HEK293 (cell line): Measurements from ENCODE around the gene FNDC10.
A peak's percentile ranks its signal among the peaks of the same experiment; 100 is the strongest.

ENCODE experiments used
- KLF1 ChIP-seq: fragments of 450-650 bp; formaldehyde crosslinking; IDR thresholded peaks from 2 replicates; pipeline ENCODE4 v1.5.1; 2016; ENCODE audit warnings: missing biosample characterization, missing genetic modification characterization
- KLF16 ChIP-seq: fragments of 450-650 bp; formaldehyde crosslinking; IDR thresholded peaks from 2 replicates; pipeline ENCODE4 v1.5.1; 2017; ENCODE audit warnings: missing biosample characterization, missing genetic modification characterization
- KLF9 ChIP-seq: fragments of 450-650 bp; formaldehyde crosslinking; IDR thresholded peaks from 2 replicates; pipeline ENCODE4 v1.5.1; 2016; ENCODE audit warnings: missing biosample characterization, missing genetic modification characterization, low read depth
- SETDB1 ChIP-seq: IDR thresholded peaks from one replicate; pipeline ENCODE4 v1.6.1; 2017; ENCODE audit warnings: mild to moderate bottlenecking, low read length, moderate library complexity, mixed read lengths; ENCODE audit not compliant: insufficient read length
- SP2 ChIP-seq: fragments of 450-650 bp; formaldehyde crosslinking; IDR thresholded peaks from 2 replicates; pipeline ENCODE4 v1.5.1; 2016; ENCODE audit warnings: missing biosample characterization, missing genetic modification characterization
- WT1 ChIP-seq: fragments of 450-650 bp; formaldehyde crosslinking; IDR thresholded peaks from 2 replicates; pipeline ENCODE4 v1.5.1; 2016; ENCODE audit warnings: missing biosample characterization, missing genetic modification characterization
- ZBTB11 ChIP-seq: fragments of 450-650 bp; formaldehyde crosslinking; conservative IDR thresholded peaks from 2 replicates; pipeline ENCODE4 v1.5.1; 2016; ENCODE audit warnings: low read depth, missing biosample characterization, missing genetic modification characterization
- ZBTB26 ChIP-seq: fragments of 450-650 bp; formaldehyde crosslinking; optimal IDR thresholded peaks from 2 replicates; pipeline ENCODE3; 2016; ENCODE audit warnings: missing biosample characterization, mild to moderate bottlenecking, missing genetic modification characterization
- ZBTB8A ChIP-seq: fragments of 450-650 bp; formaldehyde crosslinking; IDR thresholded peaks from 2 replicates; pipeline ENCODE4 v1.5.1; 2016; ENCODE audit warnings: missing biosample characterization, missing genetic modification characterization
- ZFP37 ChIP-seq: fragments of 450-650 bp; formaldehyde crosslinking; IDR thresholded peaks from 2 replicates; pipeline ENCODE4 v1.5.1; 2016; ENCODE audit warnings: missing biosample characterization, missing genetic modification characterization
- ZNF112 ChIP-seq: fragments of 450-650 bp; formaldehyde crosslinking; IDR thresholded peaks from 2 replicates; pipeline ENCODE4 v1.5.0; 2017; ENCODE audit warnings: missing biosample characterization, missing genetic modification characterization
- ZNF114 ChIP-seq: fragments of 450-650 bp; formaldehyde crosslinking; IDR thresholded peaks from 2 replicates; pipeline ENCODE4 v1.5.0; 2017; ENCODE audit warnings: missing biosample characterization, missing genetic modification characterization
- ZNF2 ChIP-seq: fragments of 450-650 bp; formaldehyde crosslinking; IDR thresholded peaks from 2 replicates; pipeline ENCODE4 v1.5.1; 2016; ENCODE audit warnings: missing biosample characterization, missing genetic modification characterization
- ZNF223 ChIP-seq: fragments of 450-650 bp; formaldehyde crosslinking; IDR thresholded peaks from 2 replicates; pipeline ENCODE4 v1.5.1; 2016; ENCODE audit warnings: missing biosample characterization, missing genetic modification characterization
- ZNF324 ChIP-seq: fragments of 450-650 bp; formaldehyde crosslinking; IDR thresholded peaks from 2 replicates; pipeline ENCODE4 v1.5.1; 2016; ENCODE audit warnings: missing biosample characterization, missing genetic modification characterization
- ZNF335 ChIP-seq: fragments of 450-650 bp; formaldehyde crosslinking; conservative IDR thresholded peaks from 2 replicates; pipeline ENCODE4 v1.5.1; 2016; ENCODE audit warnings: missing biosample characterization, missing genetic modification characterization
- ZNF37A ChIP-seq: fragments of 450-650 bp; IDR thresholded peaks from 2 replicates; pipeline ENCODE4 v1.5.1; 2018; ENCODE audit warnings: missing biosample characterization, missing genetic modification characterization
- ZNF391 ChIP-seq: fragments of 450-650 bp; formaldehyde crosslinking; IDR thresholded peaks from 2 replicates; pipeline ENCODE4 v1.5.1; 2016; ENCODE audit warnings: low read depth, missing biosample characterization, missing genetic modification characterization, borderline replicate concordance
- ZNF555 ChIP-seq: fragments of 450-650 bp; formaldehyde crosslinking; conservative IDR thresholded peaks from 2 replicates; pipeline ENCODE4 v1.5.1; 2017; ENCODE audit warnings: missing biosample characterization, mild to moderate bottlenecking, missing genetic modification characterization, inconsistent platforms
- ZNF639 ChIP-seq: fragments of 450-650 bp; formaldehyde crosslinking; IDR thresholded peaks from 2 replicates; pipeline ENCODE4 v1.5.1; 2016; ENCODE audit warnings: missing biosample characterization, missing genetic modification characterization
- ZNF658 ChIP-seq: fragments of 450-650 bp; formaldehyde crosslinking; IDR thresholded peaks from 2 replicates; pipeline ENCODE4; 2016; ENCODE audit warnings: missing biosample characterization, missing genetic modification characterization
- ZNF660 ChIP-seq: fragments of 450-650 bp; IDR thresholded peaks from 2 replicates; pipeline ENCODE4 v1.5.1; 2018; ENCODE audit warnings: missing biosample characterization, mild to moderate bottlenecking, missing genetic modification characterization
- ZNF777 ChIP-seq: fragments of 450-650 bp; formaldehyde crosslinking; IDR thresholded peaks from 2 replicates; pipeline ENCODE4 v1.5.1; 2017; ENCODE audit warnings: missing biosample characterization, missing genetic modification characterization, borderline replicate concordance
- ZNF843 ChIP-seq: fragments of 450-650 bp; formaldehyde crosslinking; IDR thresholded peaks from 2 replicates; pipeline ENCODE4 v1.5.1; 2016; ENCODE audit warnings: missing biosample characterization, missing genetic modification characterization
- TF ChIP-seq, protein P1 (sequence below): fragments of 450-650 bp; formaldehyde crosslinking; IDR thresholded peaks from 2 replicates; pipeline ENCODE4 v1.5.1; 2016; ENCODE audit warnings: missing biosample characterization, missing genetic modification characterization
- TF ChIP-seq, protein P2 (sequence below): fragments of 450-650 bp; formaldehyde crosslinking; IDR thresholded peaks from 2 replicates; pipeline ENCODE4 v1.5.1; 2017; ENCODE audit warnings: missing biosample characterization, missing genetic modification characterization
- TF ChIP-seq, protein P3 (sequence below): IDR thresholded peaks from 2 replicates; pipeline ENCODE4 v1.6.1; 2011; ENCODE audit warnings: mild to moderate bottlenecking, low read depth, low read length, borderline replicate concordance
- TF ChIP-seq, protein P4 (sequence below): fragments of 450-650 bp; formaldehyde crosslinking; IDR thresholded peaks from 2 replicates; pipeline ENCODE4 v1.5.1; 2016; ENCODE audit warnings: missing biosample characterization, missing genetic modification characterization, low read depth

The FNDC10 gene

DNA sequence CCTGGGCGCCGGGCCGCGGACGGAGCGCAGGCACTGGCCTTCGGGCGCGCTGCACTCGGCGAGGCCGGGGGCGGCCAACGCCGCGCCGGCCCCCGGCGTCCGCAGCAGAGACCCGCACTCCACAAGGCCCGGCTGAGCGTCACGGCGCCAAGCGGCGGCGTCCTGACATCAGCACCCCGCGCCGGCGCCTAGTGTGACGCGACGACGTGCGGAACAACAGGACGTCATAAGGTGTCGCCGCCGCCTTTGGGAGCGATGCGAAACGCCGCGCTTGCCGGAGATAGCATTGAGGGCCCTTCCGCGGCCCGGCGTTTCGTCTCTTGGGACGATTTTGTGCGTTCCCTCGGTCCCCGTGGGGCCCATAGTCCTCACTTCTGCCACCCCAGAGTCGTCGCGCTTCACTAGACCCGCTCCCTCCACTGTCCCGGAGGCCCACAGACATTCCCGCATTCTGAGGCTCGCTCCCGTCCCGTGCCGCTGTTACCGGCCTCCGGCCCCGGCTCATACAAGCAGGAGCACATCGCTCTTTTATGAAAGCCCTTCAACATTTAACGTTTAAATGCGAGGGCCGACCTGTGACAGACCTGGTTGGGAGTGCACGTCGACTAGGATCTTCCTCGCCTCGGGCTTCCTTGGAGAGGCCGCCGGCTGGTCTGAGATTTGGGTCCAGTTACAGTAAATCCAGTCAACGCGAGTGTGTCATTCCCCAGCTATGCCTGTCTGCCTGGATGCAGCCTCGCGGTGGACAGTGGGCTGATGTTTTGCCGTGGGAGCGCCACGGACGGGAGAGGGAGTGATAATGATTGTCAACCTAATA is 25.0 kb downstream of the FNDC10 start, which contains the start of gene SSU72 (continued):
- TF ChIP-seq ZNF324 (tag by site-specific recombination) (peak; percentile 58), ZBTB8A (tag by site-specific recombination) (0 out of 2 replicates have a peak, but pooled peaks have one; percentile 14), ZNF658 (tag by site-specific recombination) (no peak), ZNF335 (tag by site-specific recombination) (peak; percentile 81), KLF1 (tag by site-specific recombination) (peak; percentile 21; the same call in 1 of the 2 replicates), ZNF660 (tag by site-specific recombination) (peak; percentile 21; the same call in 1 of the 2 replicates), ZNF112 (tag by site-specific recombination) (no peak), ZNF777 (no peak), ZBTB11 (tag by site-specific recombination) (peak; percentile 13; the same call in 1 of the 2 replicates), KLF16 (tag by site-specific recombination) (peak; percentile 66; the same call in 1 of the 2 replicates), ZNF555 (tag by site-specific recombination) (no peak), ZBTB26 (tag by site-specific recombination) (peak; percentile 65), ZNF639 (tag by site-specific recombination) (peak; percentile 74), SETDB1 (peak; percentile 23), ZNF114 (tag by site-specific recombination) (no peak), ZFP37 (peak; percentile 84), ZNF2 (tag by site-specific recombination) (0 out of 2 replicates have a peak, but pooled peaks have one; percentile 52), SP2 (peak; percentile 64), ZNF843 (tag by site-specific recombination) (peak; percentile 56), ZNF391 (tag by site-specific recombination) (peak; percentile 77; the same call in 1 of the 2 replicates), ZNF223 (tag by site-specific recombination) (no peak), ZNF37A (no peak), WT1 (peak; percentile 21; the same call in 1 of the 2 replicates), KLF9 (tag by site-specific recombination) (0 out of 2 replicates have a peak, but pooled peaks have one; percentile 14)
- TF ChIP-seq, protein P1, sequence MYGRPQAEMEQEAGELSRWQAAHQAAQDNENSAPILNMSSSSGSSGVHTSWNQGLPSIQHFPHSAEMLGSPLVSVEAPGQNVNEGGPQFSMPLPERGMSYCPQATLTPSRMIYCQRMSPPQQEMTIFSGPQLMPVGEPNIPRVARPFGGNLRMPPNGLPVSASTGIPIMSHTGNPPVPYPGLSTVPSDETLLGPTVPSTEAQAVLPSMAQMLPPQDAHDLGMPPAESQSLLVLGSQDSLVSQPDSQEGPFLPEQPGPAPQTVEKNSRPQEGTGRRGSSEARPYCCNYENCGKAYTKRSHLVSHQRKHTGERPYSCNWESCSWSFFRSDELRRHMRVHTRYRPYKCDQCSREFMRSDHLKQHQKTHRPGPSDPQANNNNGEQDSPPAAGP (tag by site-specific recombination) = peak; percentile 65; the same call in 1 of the 2 replicates
- TF ChIP-seq, protein P2, sequence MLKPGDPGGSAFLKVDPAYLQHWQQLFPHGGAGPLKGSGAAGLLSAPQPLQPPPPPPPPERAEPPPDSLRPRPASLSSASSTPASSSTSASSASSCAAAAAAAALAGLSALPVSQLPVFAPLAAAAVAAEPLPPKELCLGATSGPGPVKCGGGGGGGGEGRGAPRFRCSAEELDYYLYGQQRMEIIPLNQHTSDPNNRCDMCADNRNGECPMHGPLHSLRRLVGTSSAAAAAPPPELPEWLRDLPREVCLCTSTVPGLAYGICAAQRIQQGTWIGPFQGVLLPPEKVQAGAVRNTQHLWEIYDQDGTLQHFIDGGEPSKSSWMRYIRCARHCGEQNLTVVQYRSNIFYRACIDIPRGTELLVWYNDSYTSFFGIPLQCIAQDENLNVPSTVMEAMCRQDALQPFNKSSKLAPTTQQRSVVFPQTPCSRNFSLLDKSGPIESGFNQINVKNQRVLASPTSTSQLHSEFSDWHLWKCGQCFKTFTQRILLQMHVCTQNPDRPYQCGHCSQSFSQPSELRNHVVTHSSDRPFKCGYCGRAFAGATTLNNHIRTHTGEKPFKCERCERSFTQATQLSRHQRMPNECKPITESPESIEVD = no peak
- TF ChIP-seq, protein P3, sequence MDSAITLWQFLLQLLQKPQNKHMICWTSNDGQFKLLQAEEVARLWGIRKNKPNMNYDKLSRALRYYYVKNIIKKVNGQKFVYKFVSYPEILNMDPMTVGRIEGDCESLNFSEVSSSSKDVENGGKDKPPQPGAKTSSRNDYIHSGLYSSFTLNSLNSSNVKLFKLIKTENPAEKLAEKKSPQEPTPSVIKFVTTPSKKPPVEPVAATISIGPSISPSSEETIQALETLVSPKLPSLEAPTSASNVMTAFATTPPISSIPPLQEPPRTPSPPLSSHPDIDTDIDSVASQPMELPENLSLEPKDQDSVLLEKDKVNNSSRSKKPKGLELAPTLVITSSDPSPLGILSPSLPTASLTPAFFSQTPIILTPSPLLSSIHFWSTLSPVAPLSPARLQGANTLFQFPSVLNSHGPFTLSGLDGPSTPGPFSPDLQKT = peak; percentile 93
- TF ChIP-seq, protein P4, sequence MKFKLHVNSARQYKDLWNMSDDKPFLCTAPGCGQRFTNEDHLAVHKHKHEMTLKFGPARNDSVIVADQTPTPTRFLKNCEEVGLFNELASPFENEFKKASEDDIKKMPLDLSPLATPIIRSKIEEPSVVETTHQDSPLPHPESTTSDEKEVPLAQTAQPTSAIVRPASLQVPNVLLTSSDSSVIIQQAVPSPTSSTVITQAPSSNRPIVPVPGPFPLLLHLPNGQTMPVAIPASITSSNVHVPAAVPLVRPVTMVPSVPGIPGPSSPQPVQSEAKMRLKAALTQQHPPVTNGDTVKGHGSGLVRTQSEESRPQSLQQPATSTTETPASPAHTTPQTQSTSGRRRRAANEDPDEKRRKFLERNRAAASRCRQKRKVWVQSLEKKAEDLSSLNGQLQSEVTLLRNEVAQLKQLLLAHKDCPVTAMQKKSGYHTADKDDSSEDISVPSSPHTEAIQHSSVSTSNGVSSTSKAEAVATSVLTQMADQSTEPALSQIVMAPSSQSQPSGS (tag by site-specific recombination) = peak; percentile 79
